Measurements from ENCODE around the gene DYNLT4. TPM values are rescaled to one million over a fixed set of nuclear protein-coding genes. Genes with fewer than 3 reads are reported as not detected.

The DYNLT4 gene
- total RNA-seq, 1 experiment from 2014 or later = 4.3 TPM

DNA sequence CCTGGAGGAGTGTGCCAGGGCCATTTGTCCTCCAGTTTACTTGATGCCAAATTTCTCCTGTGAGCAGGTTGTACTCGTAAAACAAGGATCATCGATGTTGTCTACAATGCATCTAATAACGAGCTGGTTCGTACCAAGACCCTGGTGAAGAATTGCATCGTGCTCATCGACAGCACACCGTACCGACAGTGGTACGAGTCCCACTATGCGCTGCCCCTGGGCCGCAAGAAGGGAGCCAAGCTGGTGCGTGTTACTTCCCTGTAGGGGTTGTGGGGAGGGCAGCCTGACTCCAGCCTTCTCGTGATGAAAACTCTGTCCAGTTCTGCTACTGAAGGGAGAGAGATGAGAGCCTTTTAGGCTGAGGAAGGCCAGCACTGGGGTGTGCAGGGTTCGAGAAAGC is 29.6 kb downstream of the DYNLT4 start:
- peak overlapping the region; percentile 95 for H3K4me3 ChIP-seq
- H3K27me3 ChIP-seq (ENCODE audit: insufficient read depth, low read depth) = no peaks in the 10 kb centered on the region
- no peak for TF ChIP-seq EZH2 (IDR thresholded peaks at IDR 0.05; ENCODE audit: low read depth)
- TF ChIP-seq CTCF (conservative IDR thresholded peaks at IDR 0.05) = no peak
- H4K20me1 ChIP-seq (ENCODE audit: insufficient read depth) = peaks cover 43% of the 10 kb centered on the region
- H3K9me3 ChIP-seq (ENCODE audit: insufficient read depth, low read depth) = no peaks in the 10 kb centered on the region
- H2AFZ ChIP-seq = no peak overlapping the region
- peaks cover 85% of the 10 kb centered on the region for H3F3A ChIP-seq (ENCODE audit: insufficient read depth, low read depth)
- peak overlapping the region; percentile 84 for H3K4me2 ChIP-seq
- peaks cover 60% of the 10 kb centered on the region for H3K79me2 ChIP-seq (ENCODE audit: low read depth)
- H3K9me2 ChIP-seq (ENCODE audit: insufficient read depth) = no peaks in the 10 kb centered on the region
- peak overlapping the region; percentile 98 for H3K27ac ChIP-seq
- no TSS peak for BruUV-seq (replicated peaks)
- ChIA-PET CTCF (no interaction called here), POLR2A (ENCODE audit: unreplicated experiment) (interaction anchor here (0.6 to 0.7 kb wide), 2 partner anchors 43 to 889 kb away, joined by 3 to 4 read pairs; no protein-coding TSS in a partner anchor)
- intact Hi-C loops (cut with micrococcal nuclease; ENCODE audit: unreplicated experiment) = no loop called here
- H3K36me3 ChIP-seq (ENCODE audit: low read depth) = peaks cover 49% of the 10 kb centered on the region
- peaks cover 22% of the 10 kb centered on the region for H3K4me1 ChIP-seq (replicated peaks; ENCODE audit: insufficient read depth)
- DNase-seq = no peak

GRCh38 chr1:44776730-44777068 is 30.5 kb downstream of the DYNLT4 start:
- ChIA-PET POLR2A (ENCODE audit: unreplicated experiment) (interaction anchor here (0.6 kb wide), 1 partner anchor 23 kb away, joined by 4 read pairs; the partner anchor contains the start of gene PLK3), CTCF (interaction anchor here (1.0 to 1.2 kb wide), 3 partner anchors 17 to 45 kb away, joined by 3 to 4 read pairs (median 3); partner anchors contain the start of gene PLK3)
- Histone ChIP-seq H3K4me3 (peak overlapping the region; percentile 95), H3K27me3 (ENCODE audit: insufficient read depth, low read depth) (no peaks in the 10 kb centered on the region), H3K79me2 (ENCODE audit: low read depth) (peaks cover 60% of the 10 kb centered on the region), H3K4me1 (replicated peaks; ENCODE audit: insufficient read depth) (peaks cover 22% of the 10 kb centered on the region), H3K4me2 (peak overlapping the region; percentile 84), H3K27ac (peak overlapping the region; percentile 98), H4K20me1 (ENCODE audit: insufficient read depth) (peaks cover 43% of the 10 kb centered on the region), H3F3A (ENCODE audit: insufficient read depth, low read depth) (peaks cover 80% of the 10 kb centered on the region), H3K9me3 (ENCODE audit: insufficient read depth, low read depth) (no peaks in the 10 kb centered on the region), H3K9me2 (ENCODE audit: insufficient read depth) (no peaks in the 10 kb centered on the region), H3K36me3 (ENCODE audit: low read depth) (peaks cover 49% of the 10 kb centered on the region), H2AFZ (no peak overlapping the region)
- no TSS peak for BruUV-seq (replicated peaks)
- no peak for DNase-seq
- no peak for TF ChIP-seq CTCF (conservative IDR thresholded peaks at IDR 0.05)
- intact Hi-C loops (cut with micrococcal nuclease; ENCODE audit: unreplicated experiment) = no loop called here

- peaks cover 60% of the 10 kb centered on the region for H3K79me2 ChIP-seq (ENCODE audit: low read depth)
- peak overlapping the region; percentile 95 for H3K4me3 ChIP-seq
- peak overlapping the region; percentile 84 for H3K4me2 ChIP-seq
- peaks cover 22% of the 10 kb centered on the region for H3K4me1 ChIP-seq (replicated peaks; ENCODE audit: insufficient read depth)
- no peaks in the 10 kb centered on the region for H3K9me3 ChIP-seq (ENCODE audit: insufficient read depth, low read depth)
- TF ChIP-seq CTCF (conservative IDR thresholded peaks at IDR 0.05) (no peak), EZH2 (IDR thresholded peaks at IDR 0.05; ENCODE audit: low read depth) (no peak)
- H3K36me3 ChIP-seq (ENCODE audit: low read depth) = peaks cover 44% of the 10 kb centered on the region
- peak in 1 of 2 experiments; percentile 30 for DNase-seq
- POLR2A ChIA-PET (ENCODE audit: unreplicated experiment) = interaction anchor here (0.5 to 1.6 kb wide), 9 partner anchors 24 to 1674 kb away, joined by 3 to 15 read pairs (median 5); partner anchors contain the start of genes PLK3 and TMEM53
- H3K27me3 ChIP-seq (ENCODE audit: insufficient read depth, low read depth) = no peaks in the 10 kb centered on the region
- peak overlapping the region; percentile 73; the same call in 1 of the 2 replicates for H2AFZ ChIP-seq
- H3K27ac ChIP-seq = peak overlapping the region; percentile 98
- peaks cover 43% of the 10 kb centered on the region for H4K20me1 ChIP-seq (ENCODE audit: insufficient read depth)
- CTCF ChIA-PET = interaction anchor here (0.5 to 1.2 kb wide), 5 partner anchors 17 to 748 kb away, joined by 3 to 4 read pairs (median 3); partner anchors contain the start of gene PLK3
- peaks cover 74% of the 10 kb centered on the region for H3F3A ChIP-seq (ENCODE audit: insufficient read depth, low read depth)
- H3K9me2 ChIP-seq (ENCODE audit: insufficient read depth) = no peaks in the 10 kb centered on the region
- intact Hi-C loops (cut with micrococcal nuclease; ENCODE audit: unreplicated experiment) = loop anchor here (2.0 kb wide), 1 partner anchor 45 kb away; the partner anchor contains the start of gene RNU5D-1
- TSS peak; percentile 38 for BruUV-seq (replicated peaks)
Measured at GRCh38 chr1:44775930-44776729, 31.0 kb downstream of the DYNLT4 start.

Data from PC-9 (cell line).